ENCODE measurements around the gene RASA3. TPM values are rescaled to one million over a fixed set of nuclear protein-coding genes. Genes with fewer than 3 reads are reported as not detected.
A peak's percentile ranks its signal among the peaks of the same experiment; 100 is the strongest.

Gene RASA3
- total RNA-seq, 2 donors from 2014 or later, result 10.2 to 13.2 TPM

DNA sequence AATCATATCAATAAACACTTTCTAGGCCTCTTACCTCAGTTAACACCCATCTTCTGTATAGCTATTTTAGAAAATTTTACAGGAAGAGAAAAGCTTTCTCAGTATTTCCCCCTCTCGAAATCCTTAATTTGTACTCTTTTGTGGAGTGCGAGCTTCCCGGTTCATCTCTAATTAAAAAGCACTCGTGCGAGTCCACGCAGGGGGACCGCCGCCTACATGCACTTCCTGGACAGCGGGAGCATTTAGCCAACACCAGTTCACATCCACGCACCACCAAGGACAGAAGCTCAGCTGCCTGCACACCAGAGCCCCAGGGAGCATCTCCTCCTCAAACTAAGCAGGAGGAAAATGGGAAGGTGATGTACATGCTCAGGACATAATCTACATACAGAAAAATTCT, 60.0 kb downstream of the RASA3 start:
- DNase-seq (ENCODE audit: low spot score), result no peak
- Histone ChIP-seq H3K27me3 (no peaks in the 10 kb centered on the region), H3K4me1 (peaks cover 0 to 18% of the 10 kb centered on the region in 2 donors), H3K4me3 (no peak overlapping the region), H3K9me3 (no peaks in the 10 kb centered on the region), H3K36me3 (no peaks in the 10 kb centered on the region), H3K27ac (no peak overlapping the region)
- TF ChIP-seq, protein P1, sequence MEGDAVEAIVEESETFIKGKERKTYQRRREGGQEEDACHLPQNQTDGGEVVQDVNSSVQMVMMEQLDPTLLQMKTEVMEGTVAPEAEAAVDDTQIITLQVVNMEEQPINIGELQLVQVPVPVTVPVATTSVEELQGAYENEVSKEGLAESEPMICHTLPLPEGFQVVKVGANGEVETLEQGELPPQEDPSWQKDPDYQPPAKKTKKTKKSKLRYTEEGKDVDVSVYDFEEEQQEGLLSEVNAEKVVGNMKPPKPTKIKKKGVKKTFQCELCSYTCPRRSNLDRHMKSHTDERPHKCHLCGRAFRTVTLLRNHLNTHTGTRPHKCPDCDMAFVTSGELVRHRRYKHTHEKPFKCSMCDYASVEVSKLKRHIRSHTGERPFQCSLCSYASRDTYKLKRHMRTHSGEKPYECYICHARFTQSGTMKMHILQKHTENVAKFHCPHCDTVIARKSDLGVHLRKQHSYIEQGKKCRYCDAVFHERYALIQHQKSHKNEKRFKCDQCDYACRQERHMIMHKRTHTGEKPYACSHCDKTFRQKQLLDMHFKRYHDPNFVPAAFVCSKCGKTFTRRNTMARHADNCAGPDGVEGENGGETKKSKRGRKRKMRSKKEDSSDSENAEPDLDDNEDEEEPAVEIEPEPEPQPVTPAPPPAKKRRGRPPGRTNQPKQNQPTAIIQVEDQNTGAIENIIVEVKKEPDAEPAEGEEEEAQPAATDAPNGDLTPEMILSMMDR (IDR thresholded peaks at IDR 0.05), result no peak

DNA sequence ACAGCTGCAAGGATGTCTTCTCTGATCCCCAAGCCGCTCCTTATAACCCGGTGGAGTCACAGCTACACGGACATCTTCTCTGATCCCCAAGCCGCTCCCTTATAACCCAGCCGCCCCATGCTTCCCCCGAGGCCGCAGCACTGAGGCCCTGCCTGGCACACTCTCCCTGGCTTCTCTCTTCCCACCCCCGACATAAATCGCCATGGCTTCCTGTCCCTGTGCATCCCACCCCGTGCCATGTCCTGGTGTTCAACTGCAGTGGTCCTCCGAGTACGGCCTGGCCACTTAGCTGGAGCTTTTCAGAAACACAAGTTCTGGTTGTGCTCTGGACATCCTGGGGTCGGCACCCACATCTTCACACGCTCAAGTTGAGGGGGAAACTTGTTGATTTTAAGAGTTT, 60.4 kb downstream of the RASA3 start:
- DNase-seq (ENCODE audit: low spot score), result no peak
- Histone ChIP-seq H3K27me3 (no peaks in the 10 kb centered on the region), H3K4me3 (no peak overlapping the region), H3K36me3 (no peaks in the 10 kb centered on the region), H3K9me3 (no peaks in the 10 kb centered on the region), H3K27ac (no peak overlapping the region), H3K4me1 (peaks cover 0 to 22% of the 10 kb centered on the region in 2 donors)
- TF ChIP-seq, protein P1 (IDR thresholded peaks at IDR 0.05), result no peak

DNA sequence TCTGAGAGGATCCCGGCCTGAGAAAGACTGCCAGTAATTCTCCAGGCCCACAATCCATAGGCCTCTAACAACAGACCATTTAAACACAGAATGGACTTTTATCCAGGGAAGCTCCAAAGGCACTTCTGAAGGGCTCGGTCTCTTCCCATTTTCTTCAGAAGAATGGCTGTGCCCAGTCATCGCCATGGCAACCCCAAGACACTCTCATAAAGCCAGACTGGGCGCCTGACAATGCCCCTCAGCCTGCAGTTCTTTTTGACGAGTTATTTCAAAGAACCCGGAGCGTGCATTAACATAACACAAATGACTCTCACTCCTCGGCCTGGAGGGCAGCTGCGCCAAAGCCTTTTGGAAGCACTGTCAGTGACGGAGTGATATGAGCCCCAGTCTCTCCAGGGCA, 61.0 kb downstream of the RASA3 start:
- Histone ChIP-seq H3K4me3 (no peak overlapping the region), H3K4me1 (peaks cover 0 to 28% of the 10 kb centered on the region in 2 donors), H3K36me3 (no peaks in the 10 kb centered on the region), H3K27me3 (no peaks in the 10 kb centered on the region), H3K27ac (no peak overlapping the region), H3K9me3 (no peaks in the 10 kb centered on the region)
- DNase-seq (ENCODE audit: low spot score), result no peak
- TF ChIP-seq, protein P1 (IDR thresholded peaks at IDR 0.05), result no peak

DNA sequence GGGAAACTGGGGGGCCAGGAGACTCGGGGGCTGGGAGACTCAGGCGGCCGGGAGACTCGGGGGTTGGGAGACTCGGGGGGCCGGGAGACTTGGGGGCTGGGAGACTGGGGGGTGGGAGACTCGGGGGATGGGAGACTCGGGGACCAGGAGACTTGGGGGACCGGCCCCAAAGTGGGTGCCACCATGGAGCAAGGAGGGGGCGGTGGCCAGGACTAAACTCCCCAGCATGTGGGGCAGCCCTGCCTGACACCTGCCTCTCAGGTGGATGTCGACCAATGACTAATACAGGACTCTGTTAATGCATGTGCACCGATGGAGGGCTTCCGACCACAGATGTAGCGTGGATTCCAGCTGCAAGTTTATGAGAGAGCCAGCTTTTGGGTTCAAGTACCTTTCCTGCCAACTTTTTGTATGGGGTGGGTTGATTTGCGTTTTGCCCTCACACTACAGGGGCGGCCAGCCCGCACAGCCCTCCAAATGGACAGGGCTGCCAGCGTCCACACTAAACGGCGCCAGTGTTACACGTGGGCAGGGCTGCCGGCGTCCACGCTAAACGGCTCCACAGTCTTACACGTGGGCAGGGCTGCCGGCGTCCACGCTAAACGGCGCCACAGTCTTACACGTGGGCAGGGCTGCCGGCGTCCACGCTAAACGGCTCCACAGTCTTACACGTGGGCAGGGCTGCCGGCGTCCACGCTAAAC, 62.2 kb downstream of the RASA3 start:
- TF ChIP-seq, protein P1 (IDR thresholded peaks at IDR 0.05), result no peak
- H3K27me3 ChIP-seq, result no peaks in the 10 kb centered on the region
- no peaks in the 10 kb centered on the region for H3K36me3 ChIP-seq
- no peak for DNase-seq (ENCODE audit: low spot score)
- no peaks in the 10 kb centered on the region for H3K9me3 ChIP-seq
- no peak overlapping the region for H3K4me3 ChIP-seq
- H3K27ac ChIP-seq, result no peak overlapping the region
- peaks cover 0 to 40% of the 10 kb centered on the region in 2 donors for H3K4me1 ChIP-seq

DNA sequence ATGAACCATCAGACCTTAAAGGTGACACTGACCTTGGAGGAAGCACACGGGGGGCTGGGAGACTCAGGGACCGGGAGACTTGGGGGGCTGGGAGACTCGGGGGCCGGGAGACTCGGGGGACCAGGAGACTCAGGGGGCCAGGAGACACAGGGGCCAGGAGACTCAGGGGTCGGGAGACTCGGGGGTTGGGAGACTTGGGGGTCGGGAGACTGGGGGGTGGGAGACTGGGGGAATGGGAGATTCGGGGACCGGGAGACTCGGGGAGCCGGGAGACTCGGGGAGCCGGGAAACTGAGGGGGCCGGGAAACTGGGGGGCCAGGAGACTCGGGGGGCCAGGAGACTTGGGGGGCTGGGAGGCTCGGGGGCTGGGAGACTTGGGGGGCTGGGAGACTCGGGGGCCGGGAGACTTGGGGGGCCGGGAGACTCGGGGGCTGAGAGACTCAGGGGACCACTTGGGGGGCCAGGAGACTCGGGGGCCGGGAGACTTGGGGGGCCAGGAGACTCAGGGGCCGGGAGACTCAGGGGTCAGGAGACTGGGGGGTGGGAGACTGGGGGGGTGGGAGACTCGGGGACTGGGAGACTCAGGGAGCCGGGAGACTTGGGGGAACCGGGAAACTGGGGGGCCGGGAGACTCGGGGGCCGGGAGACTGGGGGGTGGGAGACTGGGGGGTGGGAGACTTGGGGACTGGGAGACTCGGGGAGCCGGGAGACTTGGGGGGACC, 62.9 kb downstream of the RASA3 start:
- no peak for DNase-seq (ENCODE audit: low spot score)
- Histone ChIP-seq H3K4me3 (no peak overlapping the region), H3K4me1 (peaks cover 0 to 47% of the 10 kb centered on the region in 2 donors), H3K27me3 (no peaks in the 10 kb centered on the region), H3K9me3 (no peaks in the 10 kb centered on the region), H3K36me3 (no peaks in the 10 kb centered on the region), H3K27ac (peak overlapping the region; percentile 90 to 96)
- TF ChIP-seq, protein P1 (IDR thresholded peaks at IDR 0.05), result no peak

All from right atrium auricular region (tissue), 2 donors.